Testis (tissue), 3 donors: ENCODE results near the gene PEX7. TPM values are rescaled to one million over a fixed set of nuclear protein-coding genes. Genes with fewer than 3 reads are reported as not detected.

Source experiments
- DNase-seq: peaks from one replicate; pipeline ENCODE4 v3.0.0-alpha.2; 2019
- H3K27ac ChIP-seq, 2 donors: fragments of 200-600 bp; sonication (generic); one replicate each; pipeline ENCODE4 v1.5.1; 2019
- H3K27me3 ChIP-seq: fragments of 200-600 bp; sonication (generic); one replicate; pipeline ENCODE4 v1.5.1; 2019
- H3K36me3 ChIP-seq: fragments of 200-600 bp; sonication (generic); one replicate; pipeline ENCODE4 v1.5.1; 2017; ENCODE audit warnings: low read depth; ENCODE audit errors: missing control alignments
- H3K4me1 ChIP-seq: fragments of 200-600 bp; sonication (generic); one replicate; pipeline ENCODE4 v1.5.1; 2019
- H3K4me3 ChIP-seq, 2 donors: fragments of 200-600 bp; sonication (generic); one replicate each; pipeline ENCODE4 v1.5.1; 2017 to 2019
- H3K9me3 ChIP-seq: fragments of 200-600 bp; sonication (generic); one replicate; pipeline ENCODE4 v1.5.1; 2017
- POLR2A ChIP-seq: fragments of 450-650 bp; IDR thresholded peaks from one replicate; pipeline ENCODE4 v1.6.1; 2017; ENCODE audit warnings: antibody characterized with exemption, mild to moderate bottlenecking, moderate library complexity
- WGBS, 2 donors: methylation state at CpG; one replicate each; pipeline ENCODE4 v1.1.5; 2018; 5-methylcytosine and 5-hydroxymethylcytosine counted together
- intact Hi-C: fragments of 100-400 bp; cut with DNase I; formaldehyde crosslinking; loops from one replicate; pipeline ENCODE4 v1.15.1; 2023; ENCODE audit warnings: low total_unique reads
- polyA plus RNA-seq: library from polyadenylated mRNA; stranded (reverse); fragments of 350-450 nt; fragmentation: Illumina TruSeq; extraction: RNeasy Lipid Tissue Mini Kit (QIAGEN cat#74804); gene quantifications from one replicate; pipeline ENCODE4 v1.2.3, GENCODE V29; 2014; ENCODE audit warnings: low read depth, low replicate concordance; ENCODE audit not compliant: insufficient read depth
- total RNA-seq, 2 donors: library from RNA; depleted of rRNA; stranded (reverse); fragments of >200 nt; gene quantifications; one replicate each; pipeline ENCODE4 v1.2.3, GENCODE V29; 2016
- TF ChIP-seq, protein P1 (sequence below), 3 experiments: fragments of 450-650 bp in 2 of 3; fragments of 200-600 bp in 1 of 3; sonication (generic) in 1 of 3; IDR thresholded peaks; one replicate each; pipeline ENCODE4 v1.5.1; 2016 to 2019; ENCODE audit warnings: antibody characterized with exemption in 3 of 3, mild to moderate bottlenecking in 2 of 3, moderate library complexity in 1 of 3

Gene PEX7
- total and polyA plus RNA-seq, 3 donors from 2014 or later = 16.6 to 28.6 (median 18.5) TPM

DNA sequence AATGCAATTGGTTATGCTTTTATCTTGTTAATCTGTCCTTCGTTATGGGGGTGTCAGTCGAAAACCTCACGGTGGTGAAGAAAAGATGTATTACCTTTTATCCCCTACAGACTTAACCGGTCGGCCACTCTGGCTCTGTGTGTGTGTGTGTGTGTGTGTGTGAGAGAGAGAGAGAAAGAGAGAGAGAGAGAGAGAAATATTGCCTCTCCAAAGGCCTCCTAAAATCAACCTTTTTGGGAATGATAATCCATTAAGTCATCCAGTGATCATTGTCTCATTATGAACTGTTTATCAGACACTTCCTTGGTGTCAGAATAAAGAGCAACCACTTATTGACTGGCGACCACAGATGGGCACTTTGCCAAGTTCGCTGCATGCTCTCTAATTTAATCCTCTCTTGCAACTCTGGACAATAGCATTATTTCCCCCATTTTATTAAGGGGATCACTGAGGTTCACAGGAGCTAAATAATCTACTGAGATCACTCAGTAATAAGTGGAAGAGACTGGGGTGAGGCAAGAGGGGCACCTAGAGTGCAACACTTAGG is 130.4 kb downstream of the PEX7 start:
- intact Hi-C loops = no loop called here
- 55 to 71% methylated on average over 7 of the region's 7 CpGs for WGBS, 2 donors
- DNase-seq = no peak
- H3K27ac ChIP-seq = no peak overlapping the region
- H3K36me3 ChIP-seq = no peaks in the 10 kb centered on the region
- no peaks in the 10 kb centered on the region for H3K9me3 ChIP-seq
- no peaks in the 10 kb centered on the region for H3K27me3 ChIP-seq
- no peaks in the 10 kb centered on the region for H3K4me1 ChIP-seq
- no peak for TF ChIP-seq POLR2A
- TF ChIP-seq, protein P1, sequence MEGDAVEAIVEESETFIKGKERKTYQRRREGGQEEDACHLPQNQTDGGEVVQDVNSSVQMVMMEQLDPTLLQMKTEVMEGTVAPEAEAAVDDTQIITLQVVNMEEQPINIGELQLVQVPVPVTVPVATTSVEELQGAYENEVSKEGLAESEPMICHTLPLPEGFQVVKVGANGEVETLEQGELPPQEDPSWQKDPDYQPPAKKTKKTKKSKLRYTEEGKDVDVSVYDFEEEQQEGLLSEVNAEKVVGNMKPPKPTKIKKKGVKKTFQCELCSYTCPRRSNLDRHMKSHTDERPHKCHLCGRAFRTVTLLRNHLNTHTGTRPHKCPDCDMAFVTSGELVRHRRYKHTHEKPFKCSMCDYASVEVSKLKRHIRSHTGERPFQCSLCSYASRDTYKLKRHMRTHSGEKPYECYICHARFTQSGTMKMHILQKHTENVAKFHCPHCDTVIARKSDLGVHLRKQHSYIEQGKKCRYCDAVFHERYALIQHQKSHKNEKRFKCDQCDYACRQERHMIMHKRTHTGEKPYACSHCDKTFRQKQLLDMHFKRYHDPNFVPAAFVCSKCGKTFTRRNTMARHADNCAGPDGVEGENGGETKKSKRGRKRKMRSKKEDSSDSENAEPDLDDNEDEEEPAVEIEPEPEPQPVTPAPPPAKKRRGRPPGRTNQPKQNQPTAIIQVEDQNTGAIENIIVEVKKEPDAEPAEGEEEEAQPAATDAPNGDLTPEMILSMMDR (IDR thresholded peaks at IDR 0.05) = no peak
- H3K4me3 ChIP-seq = no peak overlapping the region

- Histone ChIP-seq H3K9me3 (no peaks in the 10 kb centered on the region), H3K36me3 (no peaks in the 10 kb centered on the region), H3K4me3 (no peak overlapping the region), H3K27me3 (no peaks in the 10 kb centered on the region), H3K4me1 (no peaks in the 10 kb centered on the region), H3K27ac (no peak overlapping the region)
- no peak for DNase-seq
- 84 to 87% methylated on average over 3 of the region's 3 CpGs for WGBS, 2 donors
- TF ChIP-seq POLR2A = no peak
- TF ChIP-seq, protein P1 (IDR thresholded peaks at IDR 0.05) = no peak
- intact Hi-C loops = no loop called here
Measured at GRCh38 chr6:136955123-136955522, 132.7 kb downstream of the PEX7 start.

DNA sequence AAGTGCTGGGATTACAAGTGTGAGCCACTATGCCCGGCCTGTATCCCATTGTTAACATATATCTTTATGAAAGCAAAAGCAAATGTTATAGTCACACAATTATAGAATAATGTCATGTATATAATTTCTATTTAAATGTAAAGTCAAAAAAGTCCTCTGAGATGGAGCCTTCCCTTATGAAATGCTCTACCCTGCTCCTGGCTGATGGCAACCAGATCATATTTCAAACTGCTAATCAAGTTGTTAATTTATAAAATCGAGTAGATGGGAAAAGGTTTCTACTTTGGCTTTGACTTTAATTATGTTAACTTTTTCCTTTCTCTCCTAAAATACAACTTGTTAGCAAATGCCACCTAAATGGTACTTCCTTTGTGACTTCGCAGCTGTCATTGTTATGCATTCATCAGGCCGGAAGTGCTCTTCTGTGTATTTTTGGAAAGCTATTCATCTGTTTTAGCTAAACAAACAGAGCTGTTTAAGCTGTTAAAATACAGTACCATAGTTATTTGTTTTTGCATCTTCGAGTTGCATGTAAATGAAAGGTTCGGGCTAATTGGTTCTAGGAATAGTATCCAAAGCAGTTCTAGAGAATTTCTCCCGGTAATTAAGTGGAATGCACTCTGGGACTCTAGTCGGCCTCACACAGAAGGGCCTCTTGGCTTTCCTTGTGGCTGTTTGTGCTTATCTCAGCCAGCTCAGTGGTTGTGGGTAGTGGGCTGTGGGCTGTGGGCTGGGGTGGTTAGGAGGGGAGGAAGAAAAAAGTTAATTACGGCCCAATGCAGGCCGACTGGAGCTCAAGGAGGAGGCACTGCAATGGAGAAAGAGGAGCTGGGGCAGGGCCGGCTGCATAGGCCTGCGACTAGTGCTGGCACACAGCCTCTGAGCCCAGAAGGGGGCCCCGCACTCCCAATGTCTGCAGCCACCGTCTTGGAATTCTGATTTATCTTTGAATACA is 134.5 kb downstream of the PEX7 start:
- no peak for DNase-seq
- Histone ChIP-seq H3K27me3 (no peaks in the 10 kb centered on the region), H3K27ac (no peak overlapping the region), H3K4me3 (no peak overlapping the region), H3K36me3 (no peaks in the 10 kb centered on the region), H3K4me1 (no peaks in the 10 kb centered on the region), H3K9me3 (no peaks in the 10 kb centered on the region)
- TF ChIP-seq, protein P1 (IDR thresholded peaks at IDR 0.05) = no peak
- no peak for TF ChIP-seq POLR2A
- WGBS, 2 donors = 65 to 70% methylated on average over 14 of the region's 14 CpGs
- intact Hi-C loops = no loop called here

- Histone ChIP-seq H3K4me1 (no peaks in the 10 kb centered on the region), H3K36me3 (no peaks in the 10 kb centered on the region), H3K27me3 (no peaks in the 10 kb centered on the region), H3K4me3 (no peak overlapping the region), H3K9me3 (no peaks in the 10 kb centered on the region), H3K27ac (no peak overlapping the region)
- WGBS, 2 donors = 89 to 92% methylated on average over 5 of the region's 5 CpGs
- intact Hi-C loops = no loop called here
- DNase-seq = no peak
- TF ChIP-seq, protein P1 (IDR thresholded peaks at IDR 0.05) = no peak
- TF ChIP-seq POLR2A = no peak
Measured at GRCh38 chr6:136958168-136958567, 135.8 kb downstream of the PEX7 start.
